Fibroblast of pulmonary artery (primary cell): ENCODE results near the gene SIRT6.
A peak's percentile ranks its signal among the peaks of the same experiment; 100 is the strongest.
"Not testable (repeated sequence)": the region's sequence is repeated elsewhere in the genome, so short reads cannot be mapped to it uniquely, and the experiment has no call there.

Experiments used
- DNase-seq: peaks from one replicate; pipeline ENCODE4 v3.0.0-alpha.2; 2010; ENCODE audit warnings: low read depth
- H3K4me3 ChIP-seq: replicated peaks from 2 replicates; pipeline ENCODE4 v1.5.1; 2011; ENCODE audit warnings: low read depth, mild to moderate bottlenecking, control low read depth, low read length, moderate library complexity
- CTCF ChIP-seq: IDR thresholded peaks from 2 replicates; pipeline ENCODE4 v1.5.1; 2011; ENCODE audit warnings: mild to moderate bottlenecking, control low read depth, low read length, inconsistent platforms; ENCODE audit errors: missing control alignments

Gene SIRT6

DNA sequence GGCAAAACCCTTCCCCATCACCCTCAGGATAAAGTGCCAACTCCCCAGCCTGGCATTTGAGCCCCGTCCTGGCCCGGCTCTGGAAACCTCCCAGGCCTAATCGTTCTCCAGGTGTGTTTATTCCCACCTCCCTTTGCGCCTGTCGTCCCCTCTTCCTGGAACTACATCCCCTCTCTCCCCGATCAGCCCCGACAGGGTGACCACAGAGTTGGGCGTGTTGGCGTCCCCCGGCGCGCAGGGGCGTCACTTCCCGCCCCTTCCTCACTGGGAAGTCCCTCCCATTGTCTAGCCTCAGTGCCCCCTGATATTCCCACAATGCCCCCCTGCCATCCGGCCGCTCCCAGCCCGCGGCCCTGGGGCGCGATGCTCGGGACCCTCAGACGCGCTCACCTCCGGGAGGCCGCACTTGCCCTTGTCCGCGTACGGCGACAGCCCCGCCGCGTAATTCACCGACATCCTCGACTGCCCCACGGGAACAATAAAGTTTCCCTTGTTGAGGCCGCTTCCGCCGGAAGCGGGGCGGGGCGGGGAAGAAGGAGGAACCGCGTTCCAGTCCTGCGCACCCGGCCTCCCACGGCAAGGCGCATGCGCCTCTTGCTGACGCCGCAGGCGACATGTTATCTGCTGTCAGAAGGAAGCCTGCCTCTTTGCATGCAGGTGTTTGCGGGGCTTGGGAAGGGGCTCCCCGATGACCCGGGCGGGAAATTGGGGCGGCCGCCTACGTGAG, at the start of gene SIRT6, which contains the start of gene ANKRD24:
Gene SIRT6, minus strand, starts transcription at position 480 of the 727 bp plus-strand sequence. Its CDS starts 24 bp downstream, at position 456.
Gene ANKRD24, plus strand, starts transcription at position 606 of the 727 bp plus-strand sequence. CDS start 3,737 bp downstream, outside the sequence.
- peak; percentile 96 for DNase-seq
- no peak for TF ChIP-seq CTCF
- peak within 1 kb of the TSS; percentile 96 for H3K4me3 ChIP-seq

DNA sequence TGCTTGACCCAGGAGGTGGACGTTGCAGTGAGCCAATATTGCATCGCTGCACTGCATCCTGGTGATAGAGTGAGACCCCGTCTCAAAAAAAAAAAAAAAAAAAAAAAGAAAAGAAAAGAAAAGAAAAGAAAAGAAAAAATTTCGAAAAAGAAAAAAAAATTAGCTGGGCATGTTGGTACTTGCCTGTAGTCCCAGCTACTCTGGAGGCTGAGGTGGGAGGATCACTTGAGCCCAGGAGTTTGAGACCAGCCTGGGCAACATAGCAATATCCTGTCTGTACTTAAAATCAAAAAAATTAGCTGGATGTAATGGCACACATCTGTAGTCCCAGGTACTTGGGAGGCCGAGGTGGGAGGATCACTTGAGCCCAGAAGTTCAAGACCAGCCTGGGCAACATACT, 49.8 kb upstream of the SIRT6 start:
- H3K4me3 ChIP-seq, DNase-seq: not testable (repeated sequence)

- DNase-seq, H3K4me3 ChIP-seq: not testable (repeated sequence)
These were observed 49.2 kb upstream of the SIRT6 start for GRCh38 chr19:4231521-4231920.

DNA sequence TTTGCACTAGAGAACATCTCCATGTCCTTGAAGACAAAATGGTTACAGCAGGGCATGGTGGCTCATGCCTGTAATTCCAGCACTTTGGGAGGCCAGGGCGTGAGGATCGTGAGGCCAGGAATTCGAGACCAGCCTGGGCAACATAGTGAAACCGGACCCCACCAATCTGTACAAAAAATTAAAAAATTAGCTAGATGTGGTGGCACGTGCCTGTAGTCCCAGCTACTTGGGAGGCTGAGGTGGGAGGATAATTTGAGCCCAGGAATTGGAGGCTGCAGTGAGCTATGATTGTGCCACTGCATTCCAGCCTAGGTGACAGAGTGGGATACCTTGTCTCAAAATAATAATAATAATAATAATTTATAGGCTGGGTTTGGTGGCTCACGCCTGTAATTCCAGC, 47.9 kb upstream of the SIRT6 start:
- DNase-seq = not testable (repeated sequence)

DNA sequence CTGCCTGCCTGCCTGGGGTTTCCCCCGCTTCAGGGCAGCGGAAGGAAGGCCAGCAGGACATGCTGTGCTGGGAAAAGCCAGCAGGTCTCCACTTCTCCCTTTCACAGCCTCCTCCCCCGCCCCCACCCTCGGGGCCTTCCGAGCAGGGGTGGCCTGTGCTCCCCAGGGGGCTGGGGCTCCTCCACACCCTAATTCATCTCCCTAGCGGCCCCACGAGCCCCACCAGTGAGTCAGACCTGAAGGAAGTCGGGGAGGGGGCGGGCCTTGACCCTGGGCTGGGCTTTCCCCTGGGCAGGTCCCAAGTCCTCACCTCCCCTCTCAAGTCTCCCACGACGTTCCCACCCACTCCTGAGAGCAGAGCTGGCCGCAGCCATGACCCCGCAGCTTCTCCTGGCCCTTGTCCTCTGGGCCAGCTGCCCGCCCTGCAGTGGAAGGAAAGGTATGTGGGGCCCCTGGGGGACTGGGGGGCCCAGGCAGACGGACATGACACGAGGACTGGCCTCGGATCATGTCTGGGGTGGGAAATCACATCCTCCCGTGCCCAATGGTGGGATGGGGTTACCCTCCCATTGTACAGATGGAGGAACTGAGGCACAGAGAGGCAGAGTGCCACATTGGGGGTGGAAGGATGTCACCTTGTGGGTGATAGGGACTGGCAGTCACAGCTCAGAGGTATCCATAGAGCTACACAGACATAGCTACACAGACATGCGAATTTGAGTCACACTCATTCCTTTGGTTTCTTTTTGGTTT, 47.0 kb upstream of the SIRT6 start, which contains the start of gene EBI3:
Gene EBI3, plus strand, starts transcription at position 345 of the 753 bp plus-strand sequence. Its CDS starts 28 bp downstream, at position 373.
- DNase-seq = peak; percentile 63

More for the DNA sequence above, 47.9 kb upstream of the SIRT6 start:
- not testable (repeated sequence) for H3K4me3 ChIP-seq

DNA sequence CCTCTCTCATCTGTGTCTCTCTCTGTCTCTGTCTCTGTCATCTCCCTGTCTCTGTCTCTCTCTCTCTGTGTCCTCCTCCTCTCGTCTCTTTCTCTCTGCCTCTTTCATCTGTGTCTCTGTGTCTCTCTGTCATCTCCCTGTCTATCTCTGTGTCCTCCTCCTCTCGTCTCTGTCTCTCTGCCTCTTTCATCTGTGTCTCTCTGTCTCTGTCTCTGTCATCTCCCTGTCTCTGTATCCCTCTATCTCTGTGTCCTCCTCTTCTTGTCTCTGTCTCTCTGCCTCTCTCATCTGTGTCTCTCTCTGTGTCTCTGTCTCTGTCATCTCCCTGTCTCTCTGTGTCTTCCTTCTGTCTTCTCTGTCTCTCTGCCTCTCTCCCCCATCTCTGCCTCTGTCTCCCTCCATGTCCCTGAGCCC, 46.4 kb upstream of the SIRT6 start:
- TF ChIP-seq CTCF = no peak
- H3K4me3 ChIP-seq = no peak overlapping the region
- no peak for DNase-seq

More for the DNA sequence above, 47.0 kb upstream of the SIRT6 start, which contains the start of gene EBI3:
- TF ChIP-seq CTCF = no peak
- no peak within 1 kb of the TSS for H3K4me3 ChIP-seq

- DNase-seq = no peak
- no peak for TF ChIP-seq CTCF
- no peak overlapping the region for H3K4me3 ChIP-seq
These were observed 45.4 kb upstream of the SIRT6 start for GRCh38 chr19:4227771-4228170.

GRCh38 chr19:4225885-4226284, 43.5 kb upstream of the SIRT6 start:
- no peak for TF ChIP-seq CTCF
- no peak for DNase-seq

More at GRCh38 chr19:4225885-4226284, 43.5 kb upstream of the SIRT6 start:
- no peak overlapping the region for H3K4me3 ChIP-seq
